ENCODE data around the gene ZNF830. TPM values are rescaled to one million over a fixed set of nuclear protein-coding genes. Genes with fewer than 3 reads are reported as not detected.

ZNF830 gene
- total and polyA plus RNA-seq, 12 donors, result 5.9 to 16.9 (median 11.0) TPM

DNA sequence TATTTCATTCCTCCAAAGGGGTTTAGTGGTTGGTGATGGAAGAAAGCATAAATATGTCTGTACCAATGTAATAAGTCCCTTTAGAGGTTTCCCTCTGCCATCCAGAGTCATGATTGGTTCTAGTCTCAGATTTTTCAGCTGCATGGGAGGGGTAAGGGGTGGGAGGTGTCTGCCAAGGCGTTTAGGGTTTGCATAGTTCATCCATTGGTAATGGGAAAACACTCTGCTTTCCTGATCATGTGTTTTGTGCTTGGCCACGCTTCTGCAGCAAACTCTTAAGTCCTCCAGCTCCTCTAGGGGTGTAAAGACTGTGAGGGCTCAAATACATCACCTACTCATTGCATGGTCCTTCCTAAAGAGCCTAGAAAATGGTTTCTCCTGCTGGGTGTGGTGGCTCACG lies 48.8 kb downstream of the ZNF830 start:
- Histone ChIP-seq H3K36me3 (replicated peaks in 1 of 2) (peaks cover 0 to 11% of the 10 kb centered on the region in 2 donors), H3K27ac (no peak overlapping the region), H3K27me3 (no peaks in the 10 kb centered on the region), H3K4me1 (replicated peaks in 1 of 2) (no peaks in the 10 kb centered on the region), H3K9me3 (replicated peaks in 1 of 3) (no peaks in the 10 kb centered on the region), H3K4me3 (no peak overlapping the region)
- TF ChIP-seq POLR2A (IDR thresholded peaks at IDR 0.05), result no peak
- TF ChIP-seq, protein P1, sequence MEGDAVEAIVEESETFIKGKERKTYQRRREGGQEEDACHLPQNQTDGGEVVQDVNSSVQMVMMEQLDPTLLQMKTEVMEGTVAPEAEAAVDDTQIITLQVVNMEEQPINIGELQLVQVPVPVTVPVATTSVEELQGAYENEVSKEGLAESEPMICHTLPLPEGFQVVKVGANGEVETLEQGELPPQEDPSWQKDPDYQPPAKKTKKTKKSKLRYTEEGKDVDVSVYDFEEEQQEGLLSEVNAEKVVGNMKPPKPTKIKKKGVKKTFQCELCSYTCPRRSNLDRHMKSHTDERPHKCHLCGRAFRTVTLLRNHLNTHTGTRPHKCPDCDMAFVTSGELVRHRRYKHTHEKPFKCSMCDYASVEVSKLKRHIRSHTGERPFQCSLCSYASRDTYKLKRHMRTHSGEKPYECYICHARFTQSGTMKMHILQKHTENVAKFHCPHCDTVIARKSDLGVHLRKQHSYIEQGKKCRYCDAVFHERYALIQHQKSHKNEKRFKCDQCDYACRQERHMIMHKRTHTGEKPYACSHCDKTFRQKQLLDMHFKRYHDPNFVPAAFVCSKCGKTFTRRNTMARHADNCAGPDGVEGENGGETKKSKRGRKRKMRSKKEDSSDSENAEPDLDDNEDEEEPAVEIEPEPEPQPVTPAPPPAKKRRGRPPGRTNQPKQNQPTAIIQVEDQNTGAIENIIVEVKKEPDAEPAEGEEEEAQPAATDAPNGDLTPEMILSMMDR (IDR thresholded peaks at IDR 0.05), result no peak
- WGBS, 4 donors, result 83 to 94% (median 89%) methylated on average over 3 of the region's 3 CpGs
- intact Hi-C loops (cut with DNase I), result no loop called here
- no peak for DNase-seq

DNA sequence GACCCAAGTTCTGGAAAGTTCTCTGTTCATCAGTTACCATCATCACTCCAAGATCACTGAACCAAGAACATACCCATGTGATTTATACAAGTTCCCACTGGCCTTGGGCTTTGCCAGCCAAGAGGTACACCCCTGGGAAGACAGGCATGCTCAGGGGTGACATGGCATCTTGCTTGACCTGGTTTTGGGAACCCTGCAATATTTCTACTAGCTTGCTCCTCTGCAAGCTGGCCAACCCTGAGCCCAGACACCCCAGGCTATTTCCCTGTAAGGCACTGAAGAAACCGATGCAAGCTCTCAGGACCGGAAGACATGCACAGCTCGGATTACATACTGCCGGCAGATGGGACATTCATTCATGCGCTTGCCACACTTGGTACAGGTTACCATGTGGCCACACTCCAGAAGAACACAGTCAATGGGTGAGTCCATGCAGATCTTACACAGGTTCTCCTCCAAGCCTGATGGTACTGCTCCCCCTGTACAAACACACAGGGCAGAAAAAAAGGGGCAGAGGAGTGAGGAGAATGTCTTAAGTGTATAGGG lies 50.4 kb downstream of the ZNF830 start:
- Histone ChIP-seq H3K4me3 (no peak overlapping the region), H3K36me3 (replicated peaks in 1 of 2) (peaks cover 0 to 25% of the 10 kb centered on the region in 2 donors), H3K9me3 (replicated peaks in 1 of 3) (no peaks in the 10 kb centered on the region), H3K27me3 (no peaks in the 10 kb centered on the region), H3K27ac (no peak overlapping the region), H3K4me1 (replicated peaks in 1 of 2) (no peaks in the 10 kb centered on the region)
- intact Hi-C loops (cut with DNase I), result no loop called here
- no peak for TF ChIP-seq POLR2A (IDR thresholded peaks at IDR 0.05)
- TF ChIP-seq, protein P1 (IDR thresholded peaks at IDR 0.05), result no peak
- WGBS, 4 donors, result 78 to 93% (median 80%) methylated on average over 5 of the region's 5 CpGs
- DNase-seq, result no peak

Other genes starting within 250 kb of the ZNF830 start
- 1 to 10 TPM; 2.1 to 6.5 (median 5.0) TPM for gene CCT6B, start 80 bp upstream of the ZNF830 start, total RNA-seq
- gene CCT6B, start 80 bp upstream of the ZNF830 start, polyA plus RNA-seq, result 10 to 100 TPM in 1 of 3 donors, 1 to 10 TPM in 2; 2.5 to 14.3 (median 2.9) TPM
- 10 to 100 TPM; 15.4 to 38.4 (median 29.1) TPM for gene LIG3, start 19.0 kb downstream of the ZNF830 start, total RNA-seq
- 10 to 100 TPM in 1 of 3 donors, 1 to 10 TPM in 2; 6.2 to 35.3 (median 7.9) TPM for gene LIG3, start 19.0 kb downstream of the ZNF830 start, polyA plus RNA-seq
- 10 to 100 TPM in 8 of 9 donors, 1 to 10 TPM in 1; 5.3 to 24.4 (median 20.8) TPM for gene RFFL, start 102.2 kb downstream of the ZNF830 start, total RNA-seq
- 10 to 100 TPM in 1 of 3 donors, 1 to 10 TPM in 2; 2.5 to 14.0 (median 3.2) TPM for gene RFFL, start 102.2 kb downstream of the ZNF830 start, polyA plus RNA-seq
- 10 to 100 TPM in 4 of 9 donors, 1 to 10 TPM in 5; 3.3 to 14.3 (median 8.7) TPM for gene RAD51D, start 158.3 kb downstream of the ZNF830 start, total RNA-seq
- 1 to 10 TPM; 3.5 to 5.3 (median 3.7) TPM for gene RAD51D, start 158.3 kb downstream of the ZNF830 start, polyA plus RNA-seq
- gene FNDC8, start 160.1 kb downstream of the ZNF830 start, total RNA-seq, result not detected
- gene FNDC8, start 160.1 kb downstream of the ZNF830 start, polyA plus RNA-seq, result not detected
- 10 to 100 TPM in 8 of 9 donors, 1 to 10 TPM in 1; 9.7 to 18.7 (median 15.0) TPM for gene NLE1, start 180.8 kb downstream of the ZNF830 start, total RNA-seq
- gene NLE1, start 180.8 kb downstream of the ZNF830 start, polyA plus RNA-seq, result 1 to 10 TPM; 5.0 to 7.1 (median 6.7) TPM
- under 1 TPM in 6 of 9 donors, not detected in 3; 0.10 to 0.27 (median 0.15) TPM for gene UNC45B, start 186.3 kb downstream of the ZNF830 start, total RNA-seq
- under 1 TPM in 2 of 3 donors, not detected in 1; under 0.01 to 0.02 TPM for gene UNC45B, start 186.3 kb downstream of the ZNF830 start, polyA plus RNA-seq
- not detected for gene SLC35G3, start 232.9 kb downstream of the ZNF830 start, total RNA-seq
- gene SLC35G3, start 232.9 kb downstream of the ZNF830 start, polyA plus RNA-seq, result not detected